ENCODE data around the gene MYH7. TPM values are rescaled to one million over a fixed set of nuclear protein-coding genes. Genes with fewer than 3 reads are reported as not detected.

The MYH7 gene
- total RNA-seq (2014; rRNA removed; shearing (Covaris generic)), result 0.20 and 0.23 TPM in 2 replicates

DNA sequence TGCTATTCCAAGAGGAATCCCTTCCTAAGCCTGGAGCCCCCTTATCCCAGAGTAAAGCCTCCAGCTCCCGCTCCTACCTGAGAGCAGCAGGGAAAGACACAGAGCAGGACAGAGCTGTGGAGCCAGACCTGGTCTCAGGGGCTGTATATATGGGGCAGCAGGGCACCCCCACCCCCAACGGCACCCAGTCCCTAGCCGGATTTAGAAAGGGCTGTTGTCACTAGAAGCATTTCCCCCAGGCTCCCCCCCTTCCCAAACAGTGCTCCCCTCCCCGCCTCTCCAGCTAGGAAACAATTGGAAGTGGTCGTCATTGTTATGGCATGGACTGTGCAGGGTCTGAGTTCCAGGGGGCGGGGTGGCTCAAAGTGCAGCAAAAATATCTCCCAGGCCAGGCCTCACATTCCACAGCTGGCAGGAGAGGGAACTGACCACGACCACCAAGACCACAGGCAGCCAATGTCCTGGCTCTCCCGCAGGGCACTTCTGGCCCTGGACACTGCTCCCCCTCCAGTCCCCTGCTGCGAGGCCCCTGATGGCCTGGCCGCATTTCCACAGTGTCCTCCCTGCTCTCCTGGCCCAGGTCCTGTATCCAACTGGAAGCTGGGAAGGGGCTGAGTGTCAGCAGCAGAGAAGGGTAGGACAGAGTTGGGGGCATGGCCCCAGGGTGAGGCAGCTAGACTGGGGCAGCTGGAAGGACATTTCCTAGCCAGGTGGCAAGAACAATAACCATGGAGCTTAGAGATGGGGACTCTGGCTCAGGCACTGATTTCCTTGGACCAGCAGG lies at the start of gene MYH7:
Gene MYH7 (minus strand): TSS at position 118 of the 784 bp plus-strand sequence. CDS start 1,928 bp downstream, outside the sequence.
- no peak within 1 kb of the TSS for H3K4me3 ChIP-seq
- H3K4me1 ChIP-seq, result peaks cover 47% of the 10 kb centered on the region
- no peaks in the 10 kb centered on the region for H3K9me3 ChIP-seq (replicated peaks)
- peak; percentile 53 to 62 for DNase-seq
- H3K27me3 ChIP-seq, result no peaks in the 10 kb centered on the region
- no peaks in the 10 kb centered on the region for H3K36me3 ChIP-seq
- H3K27ac ChIP-seq, result peak within 1 kb of the TSS; percentile 50

DNA sequence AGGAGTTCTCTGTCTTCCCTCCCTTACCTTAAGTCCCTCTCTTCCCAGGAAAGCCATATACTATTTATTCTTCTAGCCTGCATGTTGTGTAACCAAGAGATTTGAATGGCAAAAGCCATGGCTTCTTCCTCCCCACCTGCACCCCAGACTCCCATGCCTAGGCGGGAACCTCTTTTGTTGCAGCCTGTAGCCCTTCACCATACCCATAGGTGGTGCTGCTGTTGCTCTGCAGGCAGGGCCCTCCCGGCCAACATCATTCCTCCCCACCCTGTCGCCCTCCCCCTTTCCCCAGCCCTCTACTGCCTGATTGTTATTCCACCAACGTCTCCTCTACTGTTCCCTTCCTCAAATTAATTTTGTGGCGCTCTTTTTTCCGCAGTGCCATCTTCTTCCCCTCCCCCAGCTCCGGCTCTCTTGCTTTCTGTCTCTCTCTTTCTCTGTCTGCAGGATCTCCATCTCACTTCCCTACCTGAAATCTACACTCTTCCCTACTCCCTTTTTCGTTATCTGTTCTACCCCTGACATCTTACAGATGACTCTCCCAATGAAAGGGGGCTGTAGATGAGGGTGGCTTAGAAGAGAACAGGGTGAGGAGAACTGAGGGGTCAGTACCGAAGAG lies 47.9 kb upstream of the MYH7 start:
- Histone ChIP-seq H3K4me1 (no peaks in the 10 kb centered on the region), H3K4me3 (no peak overlapping the region), H3K27me3 (no peaks in the 10 kb centered on the region), H3K36me3 (peaks cover 3% of the 10 kb centered on the region), H3K9me3 (replicated peaks) (no peaks in the 10 kb centered on the region), H3K27ac (no peak overlapping the region)
- DNase-seq, result peak; percentile 17 to 30

DNA sequence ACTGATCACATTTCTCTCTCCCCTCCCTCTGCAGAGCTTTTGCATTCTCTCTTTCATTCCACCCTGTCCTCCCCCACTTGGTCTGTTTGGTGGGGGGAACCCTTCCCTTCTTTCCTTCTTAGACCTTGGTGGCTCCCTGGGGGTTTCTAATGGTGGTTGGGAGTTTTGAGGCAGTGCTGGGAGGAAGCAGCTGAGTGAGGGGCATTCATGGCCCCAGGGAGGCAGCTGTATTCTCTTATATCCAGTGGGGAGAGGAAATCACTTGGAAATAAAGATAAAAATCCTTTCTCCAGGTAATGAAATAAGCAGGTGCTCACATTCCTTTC lies 47.3 kb upstream of the MYH7 start:
- Histone ChIP-seq H3K27ac (no peak overlapping the region), H3K27me3 (no peaks in the 10 kb centered on the region), H3K4me3 (no peak overlapping the region), H3K36me3 (peaks cover 9% of the 10 kb centered on the region), H3K4me1 (no peaks in the 10 kb centered on the region), H3K9me3 (replicated peaks) (no peaks in the 10 kb centered on the region)
- DNase-seq, result no peak

DNA sequence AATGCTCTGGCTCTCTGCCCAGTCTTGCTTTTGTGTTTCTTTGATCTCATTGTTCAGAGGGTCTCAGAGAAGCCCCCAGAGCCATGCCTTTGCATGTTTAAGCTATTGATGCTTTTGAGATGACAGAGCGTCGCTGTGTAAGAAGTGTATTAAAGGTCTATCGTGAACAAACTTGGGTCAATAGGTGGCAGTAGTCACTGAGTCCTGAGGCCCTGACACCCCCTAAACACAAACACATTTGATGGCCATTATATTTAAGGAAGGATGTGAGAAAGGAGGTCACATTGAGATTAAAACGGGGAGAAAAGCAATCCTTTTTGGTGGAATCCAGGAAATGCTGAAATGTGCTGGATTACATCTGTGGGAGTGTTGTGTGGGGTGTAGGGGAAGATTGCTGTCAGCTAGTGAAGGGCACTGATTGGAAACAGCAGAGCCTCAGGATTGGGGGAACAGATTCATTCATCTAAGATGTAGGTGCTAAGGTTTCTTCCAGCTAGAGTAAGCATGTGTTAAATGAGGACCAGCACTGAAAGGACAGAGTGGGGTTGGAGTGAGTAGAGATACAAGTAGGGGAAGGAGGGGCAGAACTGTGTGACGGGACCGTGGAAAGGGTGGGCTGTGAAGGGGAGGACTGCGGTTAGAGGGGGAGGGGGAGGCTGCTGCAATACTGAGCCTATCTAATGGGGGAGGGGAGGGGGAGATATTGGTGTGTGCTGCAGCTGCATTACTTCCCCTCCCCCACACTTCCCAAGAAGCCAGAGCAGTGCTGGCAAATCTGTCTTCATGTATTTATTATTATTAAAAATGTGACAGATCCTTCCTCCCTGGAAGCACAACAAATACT lies 46.7 kb upstream of the MYH7 start:
- Histone ChIP-seq H3K36me3 (peaks cover 15% of the 10 kb centered on the region), H3K4me3 (no peak overlapping the region), H3K4me1 (no peaks in the 10 kb centered on the region), H3K27ac (no peak overlapping the region), H3K27me3 (no peaks in the 10 kb centered on the region), H3K9me3 (replicated peaks) (no peaks in the 10 kb centered on the region)
- no peak for DNase-seq

DNA sequence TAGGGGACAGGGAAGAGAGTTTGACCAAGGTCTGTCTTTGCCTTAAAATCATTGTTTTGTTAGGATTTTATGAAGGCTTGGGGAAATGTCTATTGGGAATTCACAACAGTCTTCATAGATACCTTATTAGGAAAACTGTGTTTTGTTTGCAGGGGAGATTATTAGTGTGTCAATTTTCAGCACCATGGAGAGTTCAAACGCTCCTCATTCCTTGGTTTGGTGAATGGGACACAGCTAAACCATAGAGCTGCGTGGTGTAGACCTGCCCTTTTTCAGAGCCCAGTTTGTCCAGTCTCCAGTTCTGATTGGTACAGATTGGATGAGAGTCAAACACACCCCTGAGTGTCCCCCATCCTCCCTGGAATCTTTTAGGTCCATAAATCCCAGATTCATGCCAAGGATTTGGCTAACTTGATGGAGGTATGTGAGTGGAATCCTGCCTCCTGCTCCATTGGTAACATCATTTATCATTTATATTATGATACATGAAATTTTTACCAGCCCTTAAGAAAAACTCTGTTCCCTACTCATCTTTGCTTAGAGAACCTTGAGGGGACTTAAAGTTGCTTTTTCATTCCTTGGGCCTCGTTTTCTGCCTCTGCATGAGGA lies 46.0 kb upstream of the MYH7 start:
- peaks cover 22% of the 10 kb centered on the region for H3K36me3 ChIP-seq
- no peaks in the 10 kb centered on the region for H3K9me3 ChIP-seq (replicated peaks)
- H3K4me3 ChIP-seq, result no peak overlapping the region
- no peak overlapping the region for H3K27ac ChIP-seq
- no peaks in the 10 kb centered on the region for H3K4me1 ChIP-seq
- no peaks in the 10 kb centered on the region for H3K27me3 ChIP-seq
- peak; percentile 40 to 69 for DNase-seq

DNA sequence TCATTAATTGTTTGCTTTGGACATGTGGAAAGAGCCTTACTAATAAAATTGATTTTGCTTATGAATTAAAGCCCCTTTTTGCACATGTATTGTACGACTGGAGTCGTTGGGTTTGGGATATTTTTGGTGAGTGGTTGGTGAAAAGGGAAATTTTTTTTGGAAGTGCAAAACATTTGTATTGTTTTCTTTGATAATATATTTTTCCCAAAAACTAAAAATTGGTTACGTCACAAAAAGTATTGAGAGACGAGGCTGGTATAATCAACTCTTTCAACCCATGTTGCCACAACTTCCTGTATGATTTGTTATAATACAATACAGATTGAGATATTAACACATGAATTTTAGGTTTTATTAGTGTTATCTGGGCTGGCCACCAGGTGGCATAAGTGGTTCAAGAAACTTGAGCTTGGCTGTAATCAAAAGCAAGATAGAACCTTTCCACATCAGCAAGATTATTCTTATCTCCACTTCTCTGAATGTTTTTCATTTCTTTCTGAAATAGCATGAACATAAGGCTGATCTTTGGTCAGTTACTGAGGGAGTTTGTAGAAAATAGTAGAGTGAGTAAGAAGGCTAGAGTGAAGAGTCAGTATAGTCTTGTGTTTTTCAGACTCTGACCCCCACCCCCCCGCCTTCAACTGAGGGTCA lies 42.8 kb upstream of the MYH7 start:
- no peak overlapping the region for H3K27ac ChIP-seq
- no peaks in the 10 kb centered on the region for H3K9me3 ChIP-seq (replicated peaks)
- DNase-seq, result peak; percentile 40 to 73
- no peaks in the 10 kb centered on the region for H3K4me1 ChIP-seq
- peaks cover 50% of the 10 kb centered on the region for H3K36me3 ChIP-seq
- H3K4me3 ChIP-seq, result no peak overlapping the region
- no peaks in the 10 kb centered on the region for H3K27me3 ChIP-seq

DNA sequence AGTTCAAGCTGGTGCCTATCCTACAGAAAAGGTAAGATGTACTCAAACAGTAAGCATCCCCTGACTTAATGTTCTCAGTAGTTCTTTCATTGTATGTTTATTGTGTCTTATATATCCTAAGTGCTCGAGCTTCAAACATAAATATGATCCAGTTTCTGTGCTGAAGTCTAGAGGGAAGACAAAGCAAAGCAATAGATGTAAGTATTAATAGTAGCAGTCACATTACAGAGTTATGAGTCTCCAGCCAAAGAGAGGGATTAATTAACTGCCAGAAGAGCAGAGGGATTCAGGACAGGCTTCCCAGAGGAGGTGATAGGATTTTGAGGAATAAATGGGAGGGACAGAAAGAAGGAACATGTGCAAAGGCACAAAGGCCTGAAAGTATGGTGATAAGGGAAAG lies 35.5 kb upstream of the MYH7 start:
- Histone ChIP-seq H3K27me3 (no peaks in the 10 kb centered on the region), H3K4me1 (no peaks in the 10 kb centered on the region), H3K27ac (no peak overlapping the region), H3K36me3 (peaks cover 38% of the 10 kb centered on the region), H3K4me3 (no peak overlapping the region), H3K9me3 (replicated peaks) (no peaks in the 10 kb centered on the region)
- DNase-seq, result no peak

DNA sequence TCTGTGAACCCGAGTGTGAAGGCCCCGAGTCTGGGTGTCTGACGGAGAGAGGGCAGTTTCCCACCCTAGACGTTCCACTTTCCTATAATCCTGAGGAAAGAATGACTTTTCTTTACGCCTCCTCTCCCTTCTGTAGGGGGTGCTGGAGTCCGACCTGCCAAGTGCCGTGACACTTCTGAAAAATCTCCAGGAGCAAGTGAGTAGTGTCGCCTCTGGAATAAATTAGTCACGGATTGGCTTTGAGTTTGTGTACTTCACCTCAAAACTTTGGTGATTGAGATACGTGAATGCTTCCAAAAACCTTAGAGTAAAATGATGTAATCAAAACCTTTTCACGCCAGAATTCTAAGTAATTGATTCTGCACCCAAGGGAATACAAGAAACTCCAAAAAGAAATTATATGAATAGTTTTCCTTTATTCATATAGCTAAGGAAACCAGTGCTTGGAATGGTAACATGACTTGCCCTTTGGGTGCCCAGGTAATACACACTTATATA lies 34.5 kb upstream of the MYH7 start:
- peaks cover 29% of the 10 kb centered on the region for H3K36me3 ChIP-seq
- no peaks in the 10 kb centered on the region for H3K4me1 ChIP-seq
- H3K9me3 ChIP-seq (replicated peaks), result no peaks in the 10 kb centered on the region
- no peak for DNase-seq
- H3K27me3 ChIP-seq, result no peaks in the 10 kb centered on the region
- H3K27ac ChIP-seq, result peak overlapping the region; percentile 80
- peak overlapping the region; percentile 85 for H3K4me3 ChIP-seq

DNA sequence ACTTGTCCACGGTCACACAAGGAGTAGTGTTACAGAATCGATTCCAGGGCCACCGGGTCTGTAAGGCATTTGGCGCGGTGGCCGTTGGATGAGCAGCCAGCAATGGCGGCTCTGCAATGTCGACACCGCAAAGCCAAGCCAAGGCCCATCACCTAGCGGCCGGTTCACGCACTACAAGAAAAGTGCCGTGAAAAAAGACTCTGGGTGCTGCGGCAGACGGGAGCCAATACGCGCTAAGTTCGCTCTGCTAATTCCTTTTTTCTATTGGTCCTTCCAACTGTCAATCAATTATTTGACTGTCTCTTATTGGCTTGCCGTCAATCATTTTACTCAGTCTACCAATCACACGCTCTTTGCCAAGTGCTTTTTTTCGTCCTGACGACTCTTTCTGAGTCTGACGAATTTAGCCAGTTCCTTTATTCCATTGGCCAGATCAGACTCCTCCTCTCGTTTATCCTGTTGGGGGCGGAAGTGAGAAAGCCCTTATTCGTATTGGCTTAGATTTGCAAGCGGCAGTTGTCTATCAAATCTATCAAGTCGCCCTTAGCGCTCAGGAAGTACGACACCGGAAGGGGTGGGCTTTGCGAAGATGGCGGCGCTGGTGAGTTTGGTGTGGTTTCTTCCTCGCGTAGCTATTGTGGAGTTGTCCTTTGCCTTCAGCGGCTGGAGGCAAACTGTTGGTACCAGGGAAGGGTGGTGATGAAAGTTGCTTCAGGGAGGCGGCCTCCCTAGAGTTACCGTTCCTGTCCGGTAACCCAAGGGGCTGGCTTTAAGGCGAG lies 33.9 kb upstream of the MYH7 start, which contains the start of gene NGDN:
Gene NGDN (plus strand): TSS at position 577 of the 779 bp plus-strand sequence. CDS start 13 bp downstream, at position 590.
- Histone ChIP-seq H3K9me3 (replicated peaks) (no peaks in the 10 kb centered on the region), H3K36me3 (peaks cover 24% of the 10 kb centered on the region), H3K4me3 (peak within 1 kb of the TSS; percentile 85), H3K27me3 (no peaks in the 10 kb centered on the region), H3K27ac (peak within 1 kb of the TSS; percentile 80), H3K4me1 (no peaks in the 10 kb centered on the region)
- DNase-seq, result peak; percentile 96 to 99

DNA sequence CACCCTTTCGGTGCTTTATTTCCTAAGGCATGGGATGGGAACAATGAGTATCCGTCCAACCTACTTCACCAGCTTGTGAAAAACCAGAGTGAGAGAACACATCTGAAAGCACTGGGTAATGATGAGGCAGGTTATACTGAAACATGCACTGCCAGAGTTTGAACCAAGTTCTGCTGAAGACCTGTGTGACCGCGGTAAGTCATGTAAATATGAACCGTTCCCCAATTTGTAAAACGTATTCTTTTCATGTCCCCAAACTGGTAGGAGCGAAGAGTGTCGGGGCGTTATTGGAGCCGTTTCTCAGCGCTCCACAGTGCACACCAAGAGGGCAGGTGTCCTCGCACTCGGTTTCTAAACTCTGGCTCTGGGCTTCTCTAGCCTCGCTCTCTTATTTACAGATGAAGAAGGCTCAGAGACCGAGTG lies 33.3 kb upstream of the MYH7 start:
- Histone ChIP-seq H3K4me3 (peak overlapping the region; percentile 85), H3K4me1 (no peaks in the 10 kb centered on the region), H3K27ac (no peak overlapping the region), H3K27me3 (no peaks in the 10 kb centered on the region), H3K36me3 (peaks cover 21% of the 10 kb centered on the region), H3K9me3 (replicated peaks) (no peaks in the 10 kb centered on the region)
- DNase-seq, result no peak

DNA sequence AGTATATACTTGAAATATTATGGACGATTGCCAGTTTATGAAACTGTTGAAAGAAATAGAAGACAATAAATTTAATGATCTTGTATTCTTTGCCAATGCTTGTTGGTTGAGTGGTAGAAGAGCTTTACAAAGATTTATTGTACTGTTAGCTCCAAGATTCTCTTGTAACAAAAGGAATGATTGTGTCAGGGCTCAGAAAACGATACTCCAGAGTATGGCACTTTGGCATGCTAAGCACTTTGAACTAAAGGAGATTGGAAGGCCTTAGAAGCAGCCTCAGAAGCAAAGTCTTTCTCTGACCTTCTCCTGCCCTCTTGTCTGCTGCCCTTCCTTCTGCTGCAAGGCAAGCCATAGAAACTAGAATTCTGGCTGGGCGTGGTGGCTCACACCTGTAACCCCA lies 29.8 kb upstream of the MYH7 start:
- H3K27ac ChIP-seq, result no peak overlapping the region
- H3K4me3 ChIP-seq, result no peak overlapping the region
- H3K4me1 ChIP-seq, result no peaks in the 10 kb centered on the region
- H3K9me3 ChIP-seq (replicated peaks), result no peaks in the 10 kb centered on the region
- no peaks in the 10 kb centered on the region for H3K27me3 ChIP-seq
- DNase-seq, result no peak
- no peaks in the 10 kb centered on the region for H3K36me3 ChIP-seq

DNA sequence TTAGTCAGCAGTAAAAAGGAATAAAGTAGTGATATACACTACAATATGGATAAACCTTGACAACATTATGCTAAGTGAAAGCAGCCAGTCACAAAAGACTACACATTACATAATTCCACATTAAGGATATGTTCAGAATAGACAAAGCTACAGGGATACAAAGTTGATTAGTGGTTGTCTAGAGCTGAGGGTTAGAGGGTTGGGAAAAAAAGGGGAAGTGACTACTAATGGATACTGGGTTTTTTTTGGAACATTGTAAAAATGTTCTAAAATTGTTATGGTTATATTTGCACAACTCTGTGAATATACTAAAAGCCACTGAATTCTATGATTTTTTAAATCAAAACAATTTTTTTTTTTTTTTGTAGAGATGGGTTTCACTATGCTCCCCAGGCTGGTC lies 29.2 kb upstream of the MYH7 start:
- H3K4me1 ChIP-seq, result no peaks in the 10 kb centered on the region
- H3K36me3 ChIP-seq, result no peaks in the 10 kb centered on the region
- H3K27me3 ChIP-seq, result no peaks in the 10 kb centered on the region
- H3K27ac ChIP-seq, result no peak overlapping the region
- H3K9me3 ChIP-seq (replicated peaks), result no peaks in the 10 kb centered on the region
- no peak overlapping the region for H3K4me3 ChIP-seq
- no peak for DNase-seq

DNA sequence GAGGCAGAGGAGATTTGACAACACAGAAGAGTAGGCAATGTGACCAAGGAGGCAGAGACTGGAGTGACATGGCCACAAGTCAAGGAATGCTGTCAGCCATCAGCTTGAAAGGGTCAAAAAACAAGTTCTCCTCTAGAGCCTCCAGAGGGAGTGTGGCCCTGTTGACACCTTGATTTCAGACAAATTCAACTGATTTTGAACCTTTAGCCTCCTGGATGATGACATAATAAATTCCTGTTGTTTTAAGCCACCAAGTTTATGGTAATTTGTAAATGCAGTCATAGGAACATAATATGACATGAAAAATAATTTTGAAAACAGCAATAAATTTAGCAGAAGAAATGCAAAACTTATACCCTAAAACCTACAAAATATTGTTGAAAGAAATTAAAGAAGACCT lies 25.5 kb upstream of the MYH7 start:
- H3K4me3 ChIP-seq, result no peak overlapping the region
- H3K9me3 ChIP-seq (replicated peaks), result no peaks in the 10 kb centered on the region
- no peak overlapping the region for H3K27ac ChIP-seq
- DNase-seq, result no peak
- no peaks in the 10 kb centered on the region for H3K27me3 ChIP-seq
- H3K4me1 ChIP-seq, result no peaks in the 10 kb centered on the region
- H3K36me3 ChIP-seq, result no peaks in the 10 kb centered on the region
